PFSK-1 (cell line): Measurements from ENCODE around the gene HES5.

Source experiments
- POLR2AphosphoS5 ChIP-seq: IDR thresholded peaks from 2 replicates; pipeline ENCODE4 v1.6.1; 2012; ENCODE audit warnings: low read depth, mild to moderate bottlenecking, control low read depth, low read length, moderate library complexity
- SIN3A ChIP-seq: IDR thresholded peaks from 2 replicates; pipeline ENCODE4 v1.6.1; 2012; ENCODE audit warnings: mild to moderate bottlenecking, low read length, moderate library complexity, borderline replicate concordance; ENCODE audit not compliant: insufficient read depth

GRCh38 chr1:2570332-2570731, 40.3 kb upstream of the HES5 start:
- TF ChIP-seq POLR2AphosphoS5 (no peak), SIN3A (no peak)
